OCI-LY1 (cell line): ENCODE data around the gene PCDHB1.

Experiments used
- H2AFZ ChIP-seq: fragments of 200-600 bp; sonication (generic), shearing (Covaris generic); 2 replicates; pipeline ENCODE4 v1.6.0; 2014; ENCODE audit warnings: antibody characterized with exemption, mild to moderate bottlenecking, low read length
- H3F3A ChIP-seq: fragments of 200-600 bp; sonication (generic), shearing (Covaris generic); 2 replicates; pipeline ENCODE4 v1.6.0; 2014; ENCODE audit warnings: mild to moderate bottlenecking, antibody characterized with exemption, low read length, moderate library complexity; ENCODE audit not compliant: insufficient read depth
- H3K27ac ChIP-seq: fragments of 200-600 bp; sonication (generic); 2 replicates; pipeline ENCODE4 v1.5.1; 2014; ENCODE audit warnings: low read length, mixed run types, mild to moderate bottlenecking, low read depth; ENCODE audit not compliant: poor library complexity, severe bottlenecking
- H3K27me3 ChIP-seq: fragments of 200-600 bp; sonication (generic); 2 replicates; pipeline ENCODE4 v1.6.0; 2014; ENCODE audit warnings: antibody characterized with exemption, mild to moderate bottlenecking, low read length, moderate library complexity; ENCODE audit not compliant: insufficient read depth
- H3K36me3 ChIP-seq: fragments of 200-600 bp; sonication (generic); 2 replicates; pipeline ENCODE4 v1.6.1; 2014; ENCODE audit warnings: mild to moderate bottlenecking, antibody characterized with exemption, low read length, moderate library complexity, mixed read lengths; ENCODE audit not compliant: insufficient read depth
- H3K4me1 ChIP-seq: fragments of 200-600 bp; sonication (generic); 2 replicates; pipeline ENCODE4 v1.5.1; 2014; ENCODE audit warnings: mild to moderate bottlenecking, low read length, moderate library complexity; ENCODE audit not compliant: insufficient read depth, severe bottlenecking
- H3K4me2 ChIP-seq: fragments of 200-600 bp; sonication (generic), shearing (Covaris generic); 2 replicates; pipeline ENCODE4 v1.6.1; 2014; ENCODE audit warnings: low read length
- H3K4me3 ChIP-seq: fragments of 200-600 bp; sonication (generic); 2 replicates; pipeline ENCODE4 v1.5.1; 2014; ENCODE audit warnings: low read length, low read depth, mild to moderate bottlenecking, mixed read lengths; ENCODE audit not compliant: poor library complexity, severe bottlenecking
- H3K79me2 ChIP-seq: fragments of 200-600 bp; shearing (Covaris generic); 2 replicates; pipeline ENCODE4 v1.6.1; 2016; ENCODE audit warnings: mixed run types, low read length, mixed read lengths; ENCODE audit not compliant: insufficient read depth
- H3K9ac ChIP-seq: fragments of 200-600 bp; sonication (generic), shearing (Covaris generic); 2 replicates; pipeline ENCODE4 v1.6.1; 2014; ENCODE audit warnings: mild to moderate bottlenecking, low read length, mixed read lengths
- H3K9me2 ChIP-seq: fragments of 200-600 bp; sonication (generic), shearing (Covaris generic); 2 replicates; pipeline ENCODE4 v1.6.1; 2014; ENCODE audit warnings: low read depth, mild to moderate bottlenecking, low read length, mixed read lengths
- H3K9me3 ChIP-seq: fragments of 200-600 bp; shearing (Covaris generic); 2 replicates; pipeline ENCODE4 v1.6.1; 2014; ENCODE audit warnings: low read length, mixed read lengths
- H4K20me1 ChIP-seq: fragments of 200-600 bp; sonication (generic), shearing (Covaris generic); 2 replicates; pipeline ENCODE4 v1.6.0; 2016; ENCODE audit warnings: mild to moderate bottlenecking, low read length; ENCODE audit not compliant: insufficient read depth
- CTCF ChIP-seq: fragments of 200-600 bp; sonication (generic), shearing (Covaris generic); IDR thresholded peaks from 2 replicates; pipeline ENCODE4 v1.5.1; 2017; ENCODE audit warnings: mild to moderate bottlenecking, antibody characterized with exemption, low read length, moderate library complexity, mixed read lengths
- EZH2 ChIP-seq: fragments of 200-600 bp; sonication (generic), shearing (Covaris generic); IDR thresholded peaks from 2 replicates; pipeline ENCODE4 v1.8.0; 2017; ENCODE audit warnings: borderline replicate concordance, mixed run types, mild to moderate bottlenecking, antibody characterized with exemption, low read length, moderate library complexity, mixed read lengths

Gene PCDHB1

DNA sequence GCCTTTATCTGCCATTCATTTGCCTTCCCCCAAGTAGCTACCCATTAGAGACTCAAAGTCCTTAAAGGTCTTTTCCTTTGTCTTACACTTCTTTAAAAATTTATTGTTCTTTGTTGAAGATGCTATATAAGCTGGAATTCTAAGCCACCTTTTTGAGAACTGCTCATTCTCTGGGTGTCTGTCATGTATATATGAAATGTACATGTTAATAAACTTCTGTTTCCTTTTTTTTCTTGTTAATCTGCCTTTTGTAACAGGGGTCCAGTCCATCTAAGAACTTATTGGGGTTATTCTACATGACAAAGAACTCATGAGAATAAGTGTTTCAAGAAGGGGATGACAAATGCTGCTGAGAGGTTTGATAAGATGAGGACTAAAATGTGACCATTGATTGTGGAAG is 43.4 kb upstream of the PCDHB1 start:
- no peaks in the 10 kb centered on the region for H3K4me1 ChIP-seq
- H3K36me3 ChIP-seq = no peaks in the 10 kb centered on the region
- no peaks in the 10 kb centered on the region for H3K9me2 ChIP-seq
- no peak overlapping the region for H3K27ac ChIP-seq
- H3K4me3 ChIP-seq = no peak overlapping the region
- no peaks in the 10 kb centered on the region for H3K9me3 ChIP-seq
- H3K79me2 ChIP-seq = no peaks in the 10 kb centered on the region
- H3F3A ChIP-seq = no peaks in the 10 kb centered on the region
- no peaks in the 10 kb centered on the region for H3K27me3 ChIP-seq
- no peak overlapping the region for H3K9ac ChIP-seq
- H4K20me1 ChIP-seq = no peaks in the 10 kb centered on the region
- H2AFZ ChIP-seq = no peak overlapping the region
- no peak overlapping the region for H3K4me2 ChIP-seq
- TF ChIP-seq CTCF (no peak), EZH2 (no peak)

GRCh38 chr5:141010047-141010793 is 41.0 kb upstream of the PCDHB1 start:
- TF ChIP-seq CTCF (no peak), EZH2 (no peak)
- Histone ChIP-seq H3F3A (no peaks in the 10 kb centered on the region), H3K4me3 (no peak overlapping the region), H3K4me2 (no peak overlapping the region), H3K4me1 (no peaks in the 10 kb centered on the region), H3K27ac (no peak overlapping the region), H3K9me2 (no peaks in the 10 kb centered on the region), H4K20me1 (no peaks in the 10 kb centered on the region), H2AFZ (no peak overlapping the region), H3K36me3 (no peaks in the 10 kb centered on the region), H3K79me2 (no peaks in the 10 kb centered on the region), H3K9ac (no peak overlapping the region), H3K27me3 (0 out of 2 replicates have a peak, but pooled peaks cover 5% of the 10 kb centered on the region), H3K9me3 (no peaks in the 10 kb centered on the region)

DNA sequence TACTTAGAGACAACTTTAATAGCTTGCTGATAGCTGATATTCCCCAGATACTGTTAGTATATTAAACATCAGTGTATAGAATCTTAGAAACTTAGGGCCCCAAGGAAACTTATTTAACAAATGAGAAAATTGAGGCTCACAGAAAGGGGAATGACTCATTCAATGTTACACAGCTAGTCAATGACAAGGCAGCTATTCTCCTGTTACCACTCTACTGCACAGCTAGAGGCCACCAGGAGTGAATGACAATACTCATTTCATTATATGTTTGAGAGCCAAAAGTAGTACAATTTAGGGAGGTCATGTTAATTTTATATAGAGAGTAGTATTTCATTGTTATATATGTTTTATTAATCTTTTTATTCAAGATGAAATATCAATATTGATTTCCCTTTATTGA is 33.2 kb upstream of the PCDHB1 start:
- H3F3A ChIP-seq = no peaks in the 10 kb centered on the region
- H3K9me3 ChIP-seq = no peaks in the 10 kb centered on the region
- H2AFZ ChIP-seq = no peak overlapping the region
- H3K4me3 ChIP-seq = no peak overlapping the region
- H3K9me2 ChIP-seq = no peaks in the 10 kb centered on the region
- H3K4me2 ChIP-seq = no peak overlapping the region
- no peaks in the 10 kb centered on the region for H3K4me1 ChIP-seq
- H3K79me2 ChIP-seq = no peaks in the 10 kb centered on the region
- H3K36me3 ChIP-seq = no peaks in the 10 kb centered on the region
- H3K9ac ChIP-seq = no peak overlapping the region
- no peak for TF ChIP-seq EZH2
- no peak for TF ChIP-seq CTCF
- 0 out of 2 replicates have a peak, but pooled peaks cover 5% of the 10 kb centered on the region for H3K27me3 ChIP-seq
- H3K27ac ChIP-seq = no peak overlapping the region
- no peaks in the 10 kb centered on the region for H4K20me1 ChIP-seq
